HG03066 (cell line): Measurements from ENCODE around the gene ZNF684.
"Not testable (repeated sequence)": the region's sequence is repeated elsewhere in the genome, so short reads cannot be mapped to it uniquely, and the experiment has no call there.

Experiments used
- ATAC-seq: cut with Tn5 transposase; IDR thresholded peaks from one replicate; pipeline ENCODE4 v1.9.1; 2021; ENCODE audit warnings: low read depth; ENCODE audit not compliant: unreplicated experiment

Gene ZNF684

GRCh38 chr1:40564913-40565312 is 33.5 kb downstream of the ZNF684 start:
- ATAC-seq = no peak

- ATAC-seq = no peak
Observed at GRCh38 chr1:40567825-40568224, 36.4 kb downstream of the ZNF684 start.

GRCh38 chr1:40574805-40575204 is 43.4 kb downstream of the ZNF684 start:
- not testable (repeated sequence) for ATAC-seq

- no peak for ATAC-seq
Observed at GRCh38 chr1:40575336-40575735, 43.9 kb downstream of the ZNF684 start.

- ATAC-seq = no peak
Observed at GRCh38 chr1:40582116-40582515, 50.7 kb downstream of the ZNF684 start.

GRCh38 chr1:40583980-40584379 is 52.5 kb downstream of the ZNF684 start:
- no peak for ATAC-seq

- no peak for ATAC-seq
Observed at GRCh38 chr1:40588586-40588985, 57.1 kb downstream of the ZNF684 start.

GRCh38 chr1:40592107-40592803 is 60.8 kb downstream of the ZNF684 start:
- no peak for ATAC-seq

GRCh38 chr1:40593449-40594186 is 62.2 kb downstream of the ZNF684 start:
- ATAC-seq = no peak

- ATAC-seq = no peak
Observed at GRCh38 chr1:40594187-40594531, 62.7 kb downstream of the ZNF684 start.

GRCh38 chr1:40595623-40596022 is 64.2 kb downstream of the ZNF684 start:
- no peak for ATAC-seq
